Naive thymus-derived CD4-positive, alpha-beta T cell (primary cell): Measurements from ENCODE around the gene UBAC1. TPM values are rescaled to one million over a fixed set of nuclear protein-coding genes. Genes with fewer than 3 reads are reported as not detected.
"Not testable (repeated sequence)": the region's sequence is repeated elsewhere in the genome, so short reads cannot be mapped to it uniquely, and the experiment has no call there.

Experiments
- ATAC-seq: fragments of 150-1000 bp; cut with Tn5 transposase; 2 replicates; pipeline ENCODE4 v1.10.0; 2021; ENCODE audit warnings: mild to moderate bottlenecking, moderate library complexity
- CTCF ChIA-PET: fragments of 350-600 bp; sonication (Branson Sonifier 250); formaldehyde crosslinking; loops from one replicate; lab custom pipeline; 2021; ENCODE audit warnings: antibody characterized with exemption; lab: Charles Lee
- POLR2A ChIA-PET: fragments of 350-600 bp; sonication (Branson Sonifier 250); formaldehyde crosslinking; loops from one replicate; lab custom pipeline; 2021; ENCODE audit warnings: antibody characterized with exemption, inconsistent platforms; lab: Charles Lee
- DNase-seq, 9 donors: peaks; one replicate each; pipeline versions ENCODE4 v3.0.0 to v3.0.0-alpha.2; 2020 to 2022; ENCODE audit warnings: mixed read lengths in 1 of 9
- H3K27ac ChIP-seq: one replicate; pipeline ENCODE4 v1.7.0; 2013; ENCODE audit warnings: mild to moderate bottlenecking, low read depth, low read length, moderate library complexity
- H3K27me3 ChIP-seq, 2 donors: one replicate each; pipeline ENCODE4 v1.7.0; 2013; ENCODE audit warnings: low read length in 2 of 2, mild to moderate bottlenecking in 2 of 2, moderate library complexity in 2 of 2; ENCODE audit not compliant: control insufficient read depth in 2 of 2, insufficient read depth in 2 of 2
- H3K36me3 ChIP-seq, 3 experiments: 1 replicate in 2 of 3; 2 replicates in 1 of 3; pipeline ENCODE4 v1.7.0; 2013; ENCODE audit warnings: low read length in 3 of 3, mild to moderate bottlenecking in 3 of 3, moderate library complexity in 1 of 3; ENCODE audit not compliant: insufficient read depth in 3 of 3, control insufficient read depth in 2 of 3
- H3K4me1 ChIP-seq, 2 donors: one replicate each; pipeline ENCODE4 v1.7.0; 2013; ENCODE audit warnings: low read length in 2 of 2, mild to moderate bottlenecking in 2 of 2, moderate library complexity in 1 of 2; ENCODE audit not compliant: control insufficient read depth in 2 of 2, insufficient read depth in 2 of 2
- H3K4me3 ChIP-seq: 2 replicates; pipeline ENCODE4 v1.7.0; 2013; ENCODE audit warnings: mild to moderate bottlenecking, low read length
- H3K9me3 ChIP-seq, 3 experiments: 1 replicate in 2 of 3; 2 replicates in 1 of 3; pipeline ENCODE4 v1.7.0; 2013; ENCODE audit warnings: low read length in 3 of 3; ENCODE audit not compliant: control insufficient read depth in 2 of 3
- H3K27ac Mint-ChIP-seq, 9 donors: one replicate each; pipeline ENCODE4 v1.8.0; 2020 to 2022; ENCODE audit warnings: mixed read lengths in 9 of 9, mild to moderate bottlenecking in 8 of 9, moderate library complexity in 5 of 9, inconsistent platforms in 2 of 9
- H3K27me3 Mint-ChIP-seq, 5 donors: one replicate each; pipeline ENCODE4 v1.8.0; 2021 to 2022; ENCODE audit warnings: mixed read lengths in 5 of 5, mild to moderate bottlenecking in 1 of 5
- H3K36me3 Mint-ChIP-seq, 5 donors: one replicate each; pipeline ENCODE4 v1.8.0; 2020 to 2022; ENCODE audit warnings: mixed read lengths in 5 of 5, mild to moderate bottlenecking in 3 of 5, inconsistent platforms in 1 of 5
- H3K4me1 Mint-ChIP-seq, 7 donors: one replicate each; pipeline ENCODE4 v1.8.0; 2020 to 2022; ENCODE audit warnings: mixed read lengths in 7 of 7, mild to moderate bottlenecking in 3 of 7, inconsistent platforms in 1 of 7
- H3K4me3 Mint-ChIP-seq, 10 donors: one replicate each; pipeline ENCODE4 v1.8.0; 2020 to 2022; ENCODE audit warnings: mild to moderate bottlenecking in 10 of 10, mixed read lengths in 10 of 10, moderate library complexity in 6 of 10, inconsistent platforms in 2 of 10
- H3K9me3 Mint-ChIP-seq, 11 donors: one replicate each; pipeline ENCODE4 v1.8.0; 2020 to 2022; ENCODE audit warnings: mixed read lengths in 11 of 11, mild to moderate bottlenecking in 4 of 11, inconsistent platforms in 1 of 11, moderate library complexity in 1 of 11
- intact Hi-C, 2 donors: fragments of 100-400 bp; cut with micrococcal nuclease; formaldehyde crosslinking; loops; one replicate each; pipeline ENCODE4 v1.15.1; 2023
- polyA plus RNA-seq, 2 donors: library from polyadenylated mRNA; unstranded; fragments of 300-500 nt; fragmentation: Illumina TruSeq; gene quantifications; one replicate each; pipeline ENCODE4 v1.2.3, GENCODE V29; 2021
- total RNA-seq, 6 experiments: library from RNA in 5 of 6; stranded (reverse) in 5 of 6; gene quantifications; 1 replicate in 5 of 6; 2 replicates in 1 of 6; pipeline ENCODE4 v1.2.3 and lab custom pipeline; 2021 to 2026

The UBAC1 gene
- total and polyA plus RNA-seq, 7 experiments from 2014 or later = 19.6 to 36.1 (median 31.2) TPM

DNA sequence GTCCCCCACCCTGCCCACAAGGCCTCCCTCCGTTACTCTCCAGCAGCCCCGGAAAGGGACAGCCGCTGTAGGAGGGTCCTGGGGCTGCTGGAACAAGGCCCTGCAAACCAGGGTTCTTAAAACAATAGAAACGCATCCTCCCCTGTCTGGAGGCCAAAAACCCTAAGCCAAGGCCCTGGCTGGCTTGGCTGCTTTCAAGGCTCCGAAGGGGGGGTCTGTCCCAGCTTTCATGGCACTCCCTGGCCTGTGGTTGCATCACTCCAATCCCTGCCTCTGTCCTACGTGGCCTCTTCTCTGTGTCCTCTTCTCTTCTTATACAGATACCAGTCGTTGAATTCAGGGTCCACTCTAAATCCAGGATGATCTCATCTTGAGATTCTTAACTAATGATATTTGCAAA, 7.4 kb upstream of the UBAC1 start:
- ChIA-PET POLR2A (interaction anchor here (0.7 kb wide), 1 partner anchor 154 kb away, joined by 4 read pairs; no protein-coding TSS in a partner anchor), CTCF (interaction anchor here (0.7 to 4.4 kb wide), 2 partner anchors 21 to 154 kb away, joined by 3 to 47 read pairs; no protein-coding TSS in a partner anchor)
- no peaks in the 10 kb centered on the region for H3K36me3 ChIP-seq
- H3K27me3 Mint-ChIP-seq = peaks cover 0 to 10% (median 3%) of the 10 kb centered on the region in 5 donors
- peaks cover 4 to 8% of the 10 kb centered on the region in 2 donors for H3K4me1 ChIP-seq
- peaks cover 0 to 7% (median 0%) of the 10 kb centered on the region in 11 donors for H3K9me3 Mint-ChIP-seq
- ATAC-seq = no peak
- DNase-seq = no peak
- no peak overlapping the region for H3K4me3 Mint-ChIP-seq
- H3K36me3 Mint-ChIP-seq = no peaks in the 10 kb centered on the region
- H3K4me1 Mint-ChIP-seq = peaks cover 6 to 12% (median 8%) of the 10 kb centered on the region in 7 donors
- H3K27ac Mint-ChIP-seq = peak overlapping the region in 1 of 9 donors; percentile 73
- no peaks in the 10 kb centered on the region for H3K27me3 ChIP-seq
- no peaks in the 10 kb centered on the region for H3K9me3 ChIP-seq
- H3K4me3 ChIP-seq = no peak overlapping the region
- H3K27ac ChIP-seq = no peak overlapping the region
- intact Hi-C loops = loop anchor here in 1 of 2 donors (10.0 kb wide), 1 partner anchor 276 kb away; the partner anchor contains the start of gene QSOX2

DNA sequence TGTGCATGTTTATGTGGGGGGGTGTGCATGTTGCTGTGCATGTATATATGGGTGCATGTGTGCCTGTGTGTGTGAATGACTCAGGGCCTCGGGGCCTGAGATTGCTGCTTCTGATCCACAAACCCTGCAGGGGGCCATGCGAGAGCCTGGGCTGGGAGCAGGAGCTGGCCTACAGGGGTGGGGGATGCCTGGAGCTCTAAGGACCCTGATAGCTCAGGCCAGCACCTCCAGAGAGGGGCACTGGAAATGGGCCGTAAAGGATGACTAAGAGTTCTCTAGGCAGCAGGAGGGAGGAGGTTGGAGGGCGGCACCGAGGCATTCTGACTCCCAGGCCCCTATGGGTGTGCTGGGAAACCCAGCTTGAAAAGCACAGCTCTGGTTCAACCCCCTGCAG, 6.9 kb upstream of the UBAC1 start:
- ChIA-PET CTCF (interaction anchor here (1.1 to 4.4 kb wide), 3 partner anchors 150 to 158 kb away, joined by 3 to 47 read pairs (median 5); no protein-coding TSS in a partner anchor), POLR2A (interaction anchor here (0.7 to 1.2 kb wide), 3 partner anchors 15 to 154 kb away, joined by 3 to 4 read pairs (median 3); no protein-coding TSS in a partner anchor)

DNA sequence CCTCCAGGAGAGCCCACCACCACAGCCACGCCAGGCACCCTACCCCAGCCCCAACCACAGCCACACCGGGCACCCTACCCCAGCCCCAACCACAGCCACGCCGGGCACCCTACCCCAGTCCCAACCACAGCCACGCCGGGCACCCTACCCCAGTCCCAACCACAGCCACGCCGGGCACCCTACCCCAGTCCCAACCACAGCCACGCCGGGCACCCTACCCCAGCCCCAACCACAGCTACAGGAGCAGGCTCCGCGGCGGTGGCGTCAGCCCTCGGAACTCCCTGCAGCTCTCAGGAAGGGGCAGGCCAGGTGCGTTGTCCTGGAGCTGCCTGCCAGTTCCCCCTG, 5.7 kb upstream of the UBAC1 start:
- H3K9me3 ChIP-seq, DNase-seq, H3K27ac Mint-ChIP-seq, H3K4me1 ChIP-seq, H3K4me3 Mint-ChIP-seq, H3K4me3 ChIP-seq, H3K27me3 ChIP-seq, H3K36me3 Mint-ChIP-seq, H3K9me3 Mint-ChIP-seq, H3K27ac ChIP-seq, ATAC-seq, H3K36me3 ChIP-seq: not testable (repeated sequence)
- intact Hi-C loops = loop anchor here (1.0 to 10.0 kb wide), 6 partner anchors 23 to 316 kb away; partner anchors contain the start of genes QSOX2 (in 1 of the 2) and TMEM250 (in 1 of the 2)
- Mint-ChIP-seq H3K27me3 (peaks cover 0 to 21% (median 5%) of the 10 kb centered on the region in 5 donors), H3K4me1 (peaks cover 14 to 19% (median 16%) of the 10 kb centered on the region in 7 donors)
- POLR2A ChIA-PET = interaction anchor here (0.9 to 1.3 kb wide), 4 partner anchors 17 to 154 kb away, joined by 3 to 4 read pairs (median 3); no protein-coding TSS in a partner anchor
- CTCF ChIA-PET = interaction anchor here (0.6 to 4.4 kb wide), 7 partner anchors 22 to 159 kb away, joined by 3 to 47 read pairs (median 5); no protein-coding TSS in a partner anchor

More for the DNA sequence above, 6.9 kb upstream of the UBAC1 start:
- Mint-ChIP-seq H3K36me3 (no peaks in the 10 kb centered on the region), H3K9me3 (peaks cover 0 to 7% (median 0%) of the 10 kb centered on the region in 11 donors), H3K27me3 (peaks cover 0 to 11% (median 3%) of the 10 kb centered on the region in 5 donors), H3K4me3 (peak overlapping the region in 4 of 10 donors; percentile 5 to 54 (median 36)), H3K27ac (peak overlapping the region in 6 of 9 donors; percentile 25 to 87 (median 51)), H3K4me1 (peaks cover 6 to 12% (median 8%) of the 10 kb centered on the region in 7 donors)
- ATAC-seq (no peak), DNase-seq (no peak)
- H3K27me3 ChIP-seq = no peaks in the 10 kb centered on the region
- H3K4me1 ChIP-seq = peaks cover 4 to 8% of the 10 kb centered on the region in 2 donors
- no peaks in the 10 kb centered on the region for H3K9me3 ChIP-seq
- intact Hi-C loops = loop anchor here in 1 of 2 donors (10.0 kb wide), 1 partner anchor 277 kb away; the partner anchor contains the start of gene QSOX2
- no peak overlapping the region for H3K4me3 ChIP-seq
- no peak overlapping the region for H3K27ac ChIP-seq
- no peaks in the 10 kb centered on the region for H3K36me3 ChIP-seq

DNA sequence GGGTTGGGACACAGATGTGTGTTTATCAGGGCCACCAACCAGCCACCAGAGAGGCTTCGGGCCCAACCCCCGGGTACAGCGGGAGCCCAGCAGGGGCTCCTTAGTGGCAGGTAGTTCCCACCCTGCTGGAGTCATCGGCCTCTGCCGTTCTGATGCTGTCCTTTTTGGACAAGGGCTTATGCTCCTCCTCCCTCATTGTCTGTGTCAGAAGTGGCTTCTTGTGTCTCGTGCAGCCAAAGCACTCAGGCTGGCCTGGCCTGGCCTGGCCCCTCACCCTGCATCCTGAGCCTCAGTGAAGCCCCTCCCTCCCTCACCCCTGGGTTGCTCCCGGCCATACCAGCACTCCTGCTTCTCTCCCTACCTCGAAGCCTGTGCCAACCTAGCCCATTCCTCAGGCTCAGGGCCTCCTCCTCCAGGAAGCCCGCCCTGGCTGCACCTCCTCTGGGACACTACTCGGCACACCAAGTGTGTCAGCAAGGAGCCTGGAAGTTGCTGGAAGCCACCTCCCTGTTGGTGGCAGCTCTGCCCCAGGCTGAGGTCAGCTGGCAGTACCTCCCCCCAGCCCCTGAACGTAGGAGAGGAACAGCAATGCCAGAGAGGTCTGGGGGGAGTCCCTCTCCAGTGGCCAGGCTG, 4.1 kb upstream of the UBAC1 start:
- no peaks in the 10 kb centered on the region for H3K36me3 Mint-ChIP-seq
- ChIA-PET CTCF (no interaction called here), POLR2A (no interaction called here)
- intact Hi-C loops = loop anchor here in 1 of 2 donors (10.0 kb wide), 1 partner anchor 280 kb away; the partner anchor contains the start of gene QSOX2
- no peak overlapping the region for H3K4me3 ChIP-seq
- H3K36me3 ChIP-seq = peaks cover 0 to 4% (median 0%) of the 10 kb centered on the region in 3 experiments
- no peak overlapping the region for H3K4me3 Mint-ChIP-seq
- DNase-seq (no peak), ATAC-seq (no peak)
- peaks cover 0 to 21% (median 5%) of the 10 kb centered on the region in 5 donors for H3K27me3 Mint-ChIP-seq
- peaks cover 21 to 26% (median 24%) of the 10 kb centered on the region in 7 donors for H3K4me1 Mint-ChIP-seq
- no peak overlapping the region for H3K27ac ChIP-seq
- no peak overlapping the region for H3K27ac Mint-ChIP-seq
- no peaks in the 10 kb centered on the region for H3K27me3 ChIP-seq
- no peaks in the 10 kb centered on the region for H3K9me3 ChIP-seq
- peaks cover 0 to 6% (median 0%) of the 10 kb centered on the region in 11 donors for H3K9me3 Mint-ChIP-seq
- peaks cover 13 to 17% of the 10 kb centered on the region in 2 donors for H3K4me1 ChIP-seq

DNA sequence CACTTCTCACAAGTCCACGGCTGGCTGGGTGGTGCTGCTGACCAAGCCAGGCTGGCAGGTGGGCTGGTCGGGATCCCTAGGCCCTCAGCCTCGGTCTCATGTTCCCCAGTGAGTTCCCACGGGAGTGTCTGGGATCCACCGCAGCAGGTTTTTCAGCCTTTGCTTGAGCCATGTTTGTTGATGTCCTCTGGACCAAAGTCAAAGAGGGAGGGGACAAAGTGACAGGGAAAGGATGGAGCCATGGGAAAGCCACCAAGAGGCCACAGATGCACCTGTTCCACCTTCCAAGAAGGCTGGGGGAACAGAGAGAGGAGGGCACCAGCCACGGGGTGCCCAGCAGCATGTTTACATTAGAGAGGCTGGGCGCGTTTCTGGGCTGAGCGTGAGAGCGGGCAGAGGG, 2.8 kb upstream of the UBAC1 start:
- no peaks in the 10 kb centered on the region for H3K36me3 Mint-ChIP-seq
- H3K4me1 Mint-ChIP-seq = peaks cover 30 to 38% (median 33%) of the 10 kb centered on the region in 7 donors
- intact Hi-C loops = loop anchor here (5.0 to 10.0 kb wide), 3 partner anchors 281 to 518 kb away; partner anchors contain the start of genes ENTR1 (in 1 of the 2), PMPCA (in 1 of the 2), QSOX2 (in 1 of the 2) and SEC16A (in 1 of the 2)
- peaks cover 0 to 6% (median 0%) of the 10 kb centered on the region in 11 donors for H3K9me3 Mint-ChIP-seq
- Histone ChIP-seq H3K4me1 (peaks cover 19 to 24% of the 10 kb centered on the region in 2 donors), H3K36me3 (peaks cover 0 to 4% (median 0%) of the 10 kb centered on the region in 3 experiments), H3K4me3 (no peak overlapping the region), H3K27ac (no peak overlapping the region), H3K9me3 (no peaks in the 10 kb centered on the region), H3K27me3 (no peaks in the 10 kb centered on the region)
- ATAC-seq = no peak
- H3K27me3 Mint-ChIP-seq = peaks cover 0 to 19% (median 5%) of the 10 kb centered on the region in 5 donors
- POLR2A ChIA-PET = no interaction called here
- DNase-seq = no peak
- no peak overlapping the region for H3K27ac Mint-ChIP-seq
- H3K4me3 Mint-ChIP-seq = peak overlapping the region in 1 of 10 donors; percentile 4
- CTCF ChIA-PET = no interaction called here

DNA sequence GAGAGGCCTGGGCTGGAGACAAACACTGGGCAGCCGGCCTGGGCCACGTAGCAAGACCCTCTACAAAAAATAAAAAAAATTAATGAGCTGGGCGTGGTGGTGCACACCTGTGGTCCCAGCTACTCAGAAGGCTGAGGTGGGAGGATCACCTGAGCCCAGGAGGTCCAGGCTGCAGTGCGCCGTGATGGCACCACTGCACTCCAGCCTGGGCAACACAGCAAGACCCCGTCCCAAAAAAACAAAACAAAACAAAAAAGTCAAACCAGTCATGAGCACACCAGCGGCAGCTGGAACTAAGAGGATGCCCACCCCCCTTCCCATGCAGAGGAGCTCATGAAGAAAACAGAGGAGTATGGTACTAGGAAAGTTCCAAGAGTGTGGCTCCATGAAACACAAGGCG, 2.2 kb upstream of the UBAC1 start:
- no peaks in the 10 kb centered on the region for H3K27me3 ChIP-seq
- intact Hi-C loops = loop anchor here (5.0 to 10.0 kb wide), 3 partner anchors 281 to 519 kb away; partner anchors contain the start of genes ENTR1 (in 1 of the 2), PMPCA (in 1 of the 2), QSOX2 (in 1 of the 2) and SEC16A (in 1 of the 2)
- Mint-ChIP-seq H3K9me3 (peaks cover 0 to 6% (median 0%) of the 10 kb centered on the region in 11 donors), H3K27ac (no peak overlapping the region), H3K4me3 (no peak overlapping the region), H3K27me3 (peaks cover 0 to 17% (median 5%) of the 10 kb centered on the region in 5 donors), H3K36me3 (no peaks in the 10 kb centered on the region), H3K4me1 (peaks cover 29 to 44% (median 36%) of the 10 kb centered on the region in 7 donors)
- H3K27ac ChIP-seq = no peak overlapping the region
- CTCF ChIA-PET = no interaction called here
- ATAC-seq (no peak), DNase-seq (no peak)
- H3K36me3 ChIP-seq = peaks cover 0 to 4% (median 0%) of the 10 kb centered on the region in 3 experiments
- peaks cover 19 to 24% of the 10 kb centered on the region in 2 donors for H3K4me1 ChIP-seq
- H3K4me3 ChIP-seq = no peak overlapping the region
- POLR2A ChIA-PET = no interaction called here
- H3K9me3 ChIP-seq = no peaks in the 10 kb centered on the region
